ENCODE results near the gene CAPN11. TPM values are rescaled to one million over a fixed set of nuclear protein-coding genes. Genes with fewer than 3 reads are reported as not detected.

CAPN11 gene
- total RNA-seq, 1 experiment from 2014 or later, result 0.28 TPM

- H3K79me1 ChIP-seq (ENCODE audit: insufficient read depth, low read depth, low read length, poor library complexity, severe bottlenecking), result no peaks in the 10 kb centered on the region
- H3K18ac ChIP-seq (ENCODE audit: insufficient read length, low read depth, low read length), result no peak overlapping the region
- no peaks in the 10 kb centered on the region for H3K79me2 ChIP-seq (ENCODE audit: insufficient read depth, low read length)
- no peak overlapping the region for H4K5ac ChIP-seq (ENCODE audit: insufficient read length, low read depth, low read length)
- no peak overlapping the region for H4K8ac ChIP-seq (replicated peaks; ENCODE audit: insufficient read length, low read depth, low read length)
- Mint-ChIP-seq H3K9me3 (no peaks in the 10 kb centered on the region), H3K4me1 (peaks cover 35 to 56% of the 10 kb centered on the region in 2 experiments), H3K27me3 (ENCODE audit: low read depth) (no peaks in the 10 kb centered on the region; the same call in 1 of the 2 replicates), H3K36me3 (ENCODE audit: insufficient read depth in 1 of 3, low read depth in 3 of 3) (peaks cover 20 to 25% (median 24%) of the 10 kb centered on the region in 3 experiments), H3K27ac (peak overlapping the region in 1 of 3 experiments; percentile 24; a peak in 2 of 7 replicates), H3K4me3 (no peak overlapping the region)
- no peak overlapping the region for H4K91ac ChIP-seq (ENCODE audit: insufficient read length, low read depth, low read length)
- H2BK20ac ChIP-seq (ENCODE audit: low read depth, low read length, poor library complexity, severe bottlenecking), result no peak overlapping the region
- no peak for DNase-seq
- H3T11ph ChIP-seq (ENCODE audit: low read length), result no peak overlapping the region
- no peak overlapping the region for H3K27ac ChIP-seq (ENCODE audit: insufficient read length, low read depth, low read length)
- H3K4me2 ChIP-seq (ENCODE audit: insufficient read depth, insufficient read length, low read length), result no peak overlapping the region
- no peak for TF ChIP-seq CTCF (conservative IDR thresholded peaks at IDR 0.05)
- peaks cover 6% of the 10 kb centered on the region for H3K23me2 ChIP-seq (ENCODE audit: insufficient read length, low read depth, low read length, poor library complexity, severe bottlenecking)
- peaks cover 3% of the 10 kb centered on the region for H4K20me1 ChIP-seq (ENCODE audit: control insufficient read depth, insufficient read depth, insufficient read length)
- WGBS (ENCODE audit: extremely low coverage, insufficient read length, low lambda C conversion rate), result no CpG with 5 or more reads among the region's 4 CpGs
- H3K14ac ChIP-seq (ENCODE audit: insufficient read depth, low read length), result no peak overlapping the region
- no peak overlapping the region for H2BK5ac ChIP-seq (ENCODE audit: insufficient read length, low read length)
- H3K4me1 ChIP-seq (ENCODE audit: insufficient read depth, low read length), result no peaks in the 10 kb centered on the region
- H2BK120ac ChIP-seq (ENCODE audit: low read depth, low read length, poor library complexity, severe bottlenecking), result no peak overlapping the region
- H2AFZ ChIP-seq (ENCODE audit: low read length), result no peak overlapping the region
- H2BK12ac ChIP-seq (ENCODE audit: insufficient read length, low read depth, low read length), result no peak overlapping the region
- no peak overlapping the region for H3K4ac ChIP-seq (ENCODE audit: low read depth, low read length)
- no peaks in the 10 kb centered on the region for H3K27me3 ChIP-seq (ENCODE audit: insufficient read depth, low read length)
- H2BK15ac ChIP-seq (ENCODE audit: low read depth, low read length), result no peak overlapping the region
- no peak overlapping the region for H3K56ac ChIP-seq (ENCODE audit: insufficient read length, low read depth, low read length)
- no peak overlapping the region for H3K9ac ChIP-seq (ENCODE audit: extremely low read depth, insufficient read length, low read length)
- H2AK5ac ChIP-seq (ENCODE audit: insufficient read length, low read length), result no peak overlapping the region
- H3K23ac ChIP-seq (ENCODE audit: insufficient read length, low read depth, low read length), result no peak overlapping the region
- no peaks in the 10 kb centered on the region for H3K9me3 ChIP-seq (ENCODE audit: control insufficient read depth, low read depth, low read length)
Observed at GRCh38 chr6:44132476-44132875, 26.1 kb upstream of the CAPN11 start.

Measured in H9 (cell line).